SK-N-SH (cell line): ENCODE results near the gene CHID1. TPM values are rescaled to one million over a fixed set of nuclear protein-coding genes. Genes with fewer than 3 reads are reported as not detected.

ENCODE experiments used
- CTCF ChIA-PET: fragments of 300-600, 350-600 bp; formaldehyde crosslinking; extraction: SDS; loops from one replicate; lab custom pipeline; 2021; lab: Yijun Ruan, JAX
- POLR2A ChIA-PET: fragments of 350-600 bp; sonication (Branson Sonifier 250); formaldehyde crosslinking; extraction: SDS; loops from one replicate; lab custom pipeline; 2020; ENCODE audit warnings: antibody characterized with exemption, inconsistent platforms; lab: Yijun Ruan, JAX
- DNase-seq: peaks from one replicate; pipeline ENCODE4 v3.0.0; 2012
- H2AFZ ChIP-seq: fragments of 200-600 bp; sonication (generic); 2 replicates; pipeline ENCODE4 v1.8.1; 2016; ENCODE audit warnings: antibody characterized with exemption, mild to moderate bottlenecking, low read depth
- H3F3A ChIP-seq: fragments of 200-600 bp; sonication (generic); replicated peaks from 2 replicates; pipeline ENCODE3; 2016; ENCODE audit warnings: antibody characterized with exemption, mild to moderate bottlenecking; ENCODE audit not compliant: insufficient read depth
- H3K27ac ChIP-seq, 2 experiments: fragments of 200-500 bp in 1 of 2; fragments of 200-600 bp in 1 of 2; sonication (Bioruptor generic) in 1 of 2; sonication (generic), shearing (Covaris generic) in 1 of 2; 2 replicates each; pipeline versions ENCODE4 v1.5.1 to v1.6.1; 2014 to 2016; ENCODE audit warnings: low read depth in 2 of 2, inconsistent platforms in 1 of 2, low read length in 1 of 2, mild to moderate bottlenecking in 1 of 2, mixed read lengths in 1 of 2
- H3K27me3 ChIP-seq: fragments of 200-600 bp; sonication (generic), shearing (Covaris generic); 2 replicates; pipeline ENCODE4 v1.6.1; 2016; ENCODE audit warnings: mixed run types; ENCODE audit not compliant: insufficient read depth
- H3K36me3 ChIP-seq, 2 experiments: fragments of 200-500 bp in 1 of 2; fragments of 200-600 bp in 1 of 2; sonication (Bioruptor generic) in 1 of 2; sonication (generic) in 1 of 2; replicated peaks in 1 of 2; 2 replicates each; pipeline versions ENCODE3 to v1.5.1; 2014 to 2016; ENCODE audit warnings: low read length in 1 of 2, mild to moderate bottlenecking in 1 of 2; ENCODE audit not compliant: insufficient read depth in 2 of 2, control insufficient read depth in 1 of 2
- H3K4me1 ChIP-seq, 2 experiments: fragments of 200-500 bp in 1 of 2; fragments of 200-600 bp in 1 of 2; sonication (Bioruptor generic) in 1 of 2; sonication (generic), shearing (Covaris generic) in 1 of 2; 2 replicates each; pipeline versions ENCODE4 v1.5.1 to v1.6.1; 2014 to 2016; ENCODE audit warnings: low read depth in 1 of 2, low read length in 1 of 2, mixed run types in 1 of 2; ENCODE audit not compliant: insufficient read depth in 2 of 2, control insufficient read depth in 1 of 2
- H3K4me2 ChIP-seq: fragments of 200-600 bp; sonication (generic), shearing (Covaris generic); 2 replicates; pipeline ENCODE4 v1.6.1; 2017; ENCODE audit warnings: mixed run types
- H3K4me3 ChIP-seq, 2 experiments: fragments of 200-500 bp in 1 of 2; fragments of 200-600 bp in 1 of 2; sonication (Bioruptor generic) in 1 of 2; sonication (generic), shearing (Covaris generic) in 1 of 2; 2 replicates each; pipeline versions ENCODE4 v1.5.1 to v1.8.1; 2014 to 2016; ENCODE audit warnings: low read depth in 2 of 2, inconsistent platforms in 1 of 2, low read length in 1 of 2, mild to moderate bottlenecking in 1 of 2, mixed read lengths in 1 of 2, moderate library complexity in 1 of 2
- H3K79me2 ChIP-seq: fragments of 200-600 bp; sonication (generic); 2 replicates; pipeline ENCODE4 v1.8.1; 2017; ENCODE audit warnings: mild to moderate bottlenecking; ENCODE audit not compliant: insufficient read depth
- H3K9ac ChIP-seq: fragments of 200-600 bp; sonication (generic); 2 replicates; pipeline ENCODE4 v1.6.1; 2017; ENCODE audit warnings: mixed run types
- H3K9me2 ChIP-seq: fragments of 200-600 bp; sonication (generic); 2 replicates; pipeline ENCODE4 v1.6.1; 2017; ENCODE audit warnings: mixed run types
- H3K9me3 ChIP-seq: fragments of 200-600 bp; sonication (generic); 2 replicates; pipeline ENCODE4 v1.6.1; 2017; ENCODE audit warnings: mixed run types, mild to moderate bottlenecking, moderate library complexity
- H4K20me1 ChIP-seq: fragments of 200-600 bp; sonication (generic); 2 replicates; pipeline ENCODE4 v1.6.1; 2017; ENCODE audit warnings: mild to moderate bottlenecking, mixed run types; ENCODE audit not compliant: insufficient read depth
- CHD2 ChIP-seq: fragments of 150-350 bp; IDR thresholded peaks from 2 replicates; pipeline ENCODE4 v1.6.1; 2018; ENCODE audit warnings: low read length; ENCODE audit not compliant: partially characterized antibody
- ELF1 ChIP-seq: IDR thresholded peaks from 2 replicates; pipeline ENCODE4 v1.4.0; 2012
- FOSL2 ChIP-seq: IDR thresholded peaks from 2 replicates; pipeline ENCODE4 v1.4.0; 2012; ENCODE audit warnings: low read depth, mild to moderate bottlenecking, moderate library complexity, borderline replicate concordance
- FOXJ3 ChIP-seq: sonication (generic); formaldehyde crosslinking; IDR thresholded peaks from 2 replicates; pipeline ENCODE4 v1.5.1; 2020; ENCODE audit warnings: mild to moderate bottlenecking, missing genetic modification reagents
- FOXM1 ChIP-seq: IDR thresholded peaks from 2 replicates; pipeline ENCODE4 v1.4.0; 2012; ENCODE audit warnings: low read depth, mild to moderate bottlenecking
- GABPA ChIP-seq: IDR thresholded peaks from 2 replicates; pipeline ENCODE4 v1.4.0; 2012; ENCODE audit warnings: low read depth, mild to moderate bottlenecking
- GATA2 ChIP-seq: sonication (generic); formaldehyde crosslinking; IDR thresholded peaks from 2 replicates; pipeline ENCODE4 v1.5.0; 2020; ENCODE audit warnings: mild to moderate bottlenecking, missing genetic modification reagents
- JUND ChIP-seq: IDR thresholded peaks from 2 replicates; pipeline ENCODE4 v1.4.0; 2012
- NFIC ChIP-seq: IDR thresholded peaks from 2 replicates; pipeline ENCODE4 v1.4.0; 2012; ENCODE audit warnings: borderline replicate concordance
- RCOR1 ChIP-seq: fragments of 150-350 bp; IDR thresholded peaks from 2 replicates; pipeline ENCODE4 v1.6.1; 2017; ENCODE audit warnings: antibody characterized with exemption, low read length
- RXRA ChIP-seq: IDR thresholded peaks from 2 replicates; pipeline ENCODE4 v1.4.0; 2012; ENCODE audit warnings: low read depth, mild to moderate bottlenecking, borderline replicate concordance
- WGBS: methylation state at CpG from one replicate; pipeline ENCODE4 v1.1.6; 2017; ENCODE audit warnings: low lambda C conversion rate; 5-methylcytosine and 5-hydroxymethylcytosine counted together
- polyA plus RNA-seq, 3 experiments: library from polyadenylated mRNA; depleted of rRNA; stranded (reverse); fragments of >200 nt; gene quantifications; 2 replicates each; pipeline ENCODE4 v1.2.3, GENCODE V29; 2012
- TF ChIP-seq, protein P1 (sequence below): IDR thresholded peaks from 2 replicates; pipeline ENCODE4 v1.4.0; 2012; ENCODE audit warnings: low read depth, borderline replicate concordance
- TF ChIP-seq, protein P2 (sequence below): IDR thresholded peaks from 2 replicates; pipeline ENCODE4 v1.4.0; 2012; ENCODE audit warnings: low read depth

Gene CHID1
- polyA plus RNA-seq, 1 of the 3 experiments (the other 2 are of a cell fraction): 231 TPM

DNA sequence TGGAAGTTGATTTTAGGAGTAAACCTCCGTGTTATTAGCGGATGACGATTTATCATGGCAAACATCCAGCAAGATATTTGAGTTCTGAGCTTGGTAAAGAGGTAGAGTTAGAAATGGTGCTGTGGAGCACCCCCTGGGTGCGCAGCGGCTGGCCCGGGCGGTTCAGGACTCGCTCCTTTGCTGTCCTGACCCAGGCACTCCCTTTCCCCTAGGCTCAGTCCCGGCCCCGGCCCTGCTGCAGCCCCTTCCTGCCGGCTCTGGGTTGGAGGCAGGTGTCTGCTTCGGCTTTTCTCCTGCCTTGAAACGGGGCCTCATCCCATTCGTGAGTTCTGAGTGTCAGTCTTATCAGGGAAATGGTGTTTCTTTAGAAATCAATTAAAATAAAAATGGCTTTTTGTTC, 48.4 kb upstream of the CHID1 start:
- no peaks in the 10 kb centered on the region for H3K9me3 ChIP-seq
- H3K27ac ChIP-seq: no peak overlapping the region
- TF ChIP-seq FOXJ3 (CRISPR knock-in tag): no peak
- TF ChIP-seq, protein P1, sequence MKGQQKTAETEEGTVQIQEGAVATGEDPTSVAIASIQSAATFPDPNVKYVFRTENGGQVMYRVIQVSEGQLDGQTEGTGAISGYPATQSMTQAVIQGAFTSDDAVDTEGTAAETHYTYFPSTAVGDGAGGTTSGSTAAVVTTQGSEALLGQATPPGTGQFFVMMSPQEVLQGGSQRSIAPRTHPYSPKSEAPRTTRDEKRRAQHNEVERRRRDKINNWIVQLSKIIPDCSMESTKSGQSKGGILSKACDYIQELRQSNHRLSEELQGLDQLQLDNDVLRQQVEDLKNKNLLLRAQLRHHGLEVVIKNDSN: no peak
- no peak for TF ChIP-seq FOXM1
- TF ChIP-seq JUND: no peak
- TF ChIP-seq NFIC: no peak
- no peak for TF ChIP-seq ELF1
- TF ChIP-seq RCOR1: no peak
- TF ChIP-seq GATA2 (CRISPR knock-in tag): no peak
- TF ChIP-seq GABPA: no peak
- peaks cover 0 to 11% of the 10 kb centered on the region in 2 experiments; a peak in 1 of 4 replicates for H3K4me1 ChIP-seq
- no peak overlapping the region for H3K9ac ChIP-seq
- DNase-seq: no peak
- peaks cover 7 to 15% of the 10 kb centered on the region in 2 experiments for H3K36me3 ChIP-seq
- H3K4me2 ChIP-seq: no peak overlapping the region
- H4K20me1 ChIP-seq: peaks cover 35% of the 10 kb centered on the region
- ChIA-PET POLR2A (no interaction called here), CTCF (no interaction called here)
- peaks cover 58% of the 10 kb centered on the region for H3K79me2 ChIP-seq
- H3F3A ChIP-seq: no peaks in the 10 kb centered on the region
- no peak overlapping the region for H3K4me3 ChIP-seq
- WGBS: 97% methylated on average over 14 of the region's 14 CpGs
- H3K9me2 ChIP-seq: no peaks in the 10 kb centered on the region
- H2AFZ ChIP-seq: no peak overlapping the region
- no peaks in the 10 kb centered on the region for H3K27me3 ChIP-seq

DNA sequence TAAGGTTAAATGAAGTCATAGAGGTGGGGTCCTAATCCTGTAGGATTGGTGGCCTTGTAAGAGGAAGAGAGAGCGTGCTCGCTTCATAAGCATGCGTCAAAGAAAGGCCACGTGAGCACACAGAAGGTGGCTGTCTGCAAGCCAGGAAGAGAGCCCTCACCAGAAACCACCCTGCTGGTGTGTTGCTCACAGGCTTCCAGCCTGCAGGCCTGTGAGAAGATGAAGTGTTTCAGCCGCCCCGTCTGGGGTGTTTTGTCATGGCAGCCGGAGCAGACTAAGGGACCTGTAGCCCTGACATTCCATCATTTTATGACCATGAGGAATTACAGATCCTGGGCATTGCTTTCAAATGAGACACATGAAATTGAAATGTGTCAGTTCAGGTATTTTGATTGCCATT, 47.5 kb upstream of the CHID1 start:
- TF ChIP-seq, protein P2, sequence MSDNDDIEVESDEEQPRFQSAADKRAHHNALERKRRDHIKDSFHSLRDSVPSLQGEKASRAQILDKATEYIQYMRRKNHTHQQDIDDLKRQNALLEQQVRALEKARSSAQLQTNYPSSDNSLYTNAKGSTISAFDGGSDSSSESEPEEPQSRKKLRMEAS: no peak
- no peak for TF ChIP-seq RCOR1
- no peak for TF ChIP-seq RXRA
- TF ChIP-seq FOSL2: no peak
- no peak for TF ChIP-seq GATA2 (CRISPR knock-in tag)
- TF ChIP-seq CHD2: no peak
- TF ChIP-seq, all 33 proteins: peak for 0
- Histone ChIP-seq H3K4me2 (no peak overlapping the region), H3K9me3 (no peaks in the 10 kb centered on the region), H3K4me3 (no peak overlapping the region), H3K36me3 (peaks cover 4 to 15% of the 10 kb centered on the region in 2 experiments), H4K20me1 (peaks cover 42% of the 10 kb centered on the region), H3K4me1 (peaks cover 0 to 16% of the 10 kb centered on the region in 2 experiments; a peak in 1 of 4 replicates), H3K9me2 (no peaks in the 10 kb centered on the region), H2AFZ (no peak overlapping the region), H3K79me2 (peaks cover 59% of the 10 kb centered on the region), H3K27me3 (no peaks in the 10 kb centered on the region), H3F3A (no peaks in the 10 kb centered on the region), H3K27ac (no peak overlapping the region; a peak in 1 of 4 replicates), H3K9ac (no peak overlapping the region)
- CTCF ChIA-PET: no interaction called here
- 97% methylated on average over 6 of the region's 7 CpGs for WGBS
- no peak for DNase-seq
- POLR2A ChIA-PET: no interaction called here
